GM12878 (cell line): ENCODE data around the gene MXRA8. TPM values are rescaled to one million over a fixed set of nuclear protein-coding genes. Genes with fewer than 3 reads are reported as not detected.

Experiments used
- ATAC-seq: fragments of 200-7000 bp; cut with Tn5 transposase; 3 replicates; pipeline ENCODE4 v1.9.1; 2020; ENCODE audit warnings: mild to moderate bottlenecking, moderate library complexity
- BruUV-seq: library from RNA; stranded (reverse); fragments of 400-500 nt; replicated peaks from 2 replicates; lab custom pipeline; 2021; lab: Mats Ljungman, UMichigan
- CTCF ChIA-PET: fragments of 300-600 bp; sonication (Branson Sonifier 250); formaldehyde crosslinking; extraction: SDS; loops from one replicate; lab custom pipeline; 2021; ENCODE audit warnings: inconsistent platforms; lab: Yijun Ruan, JAX
- POLR2A ChIA-PET: fragments of 350-600 bp; formaldehyde crosslinking; extraction: SDS; loops from one replicate; lab custom pipeline; 2021; ENCODE audit warnings: inconsistent platforms; lab: Charles Lee
- RAD21 ChIA-PET: fragments of 300-600 bp; sonication (Branson Sonifier 250); formaldehyde crosslinking; loops from one replicate; lab custom pipeline; 2023; ENCODE audit warnings: antibody characterized with exemption; ENCODE audit not compliant: unreplicated experiment; lab: Charles Lee
- SMC1A ChIA-PET: fragments of 300-600 bp; sonication (Branson Sonifier 250); formaldehyde crosslinking; loops from one replicate; lab custom pipeline; 2023; ENCODE audit not compliant: unreplicated experiment, uncharacterized antibody; lab: Charles Lee
- DNase-seq: peaks from one replicate; pipeline ENCODE4 v3.0.0-alpha.2; 2011; ENCODE audit warnings: low read depth, low spot score
- FAIRE-seq: peaks from 3 replicates; lab custom pipeline; 2011; peaks lifted over from hg19 to GRCh38; lab: Jason Lieb, UNC
- H2AFZ ChIP-seq: 2 replicates; pipeline ENCODE4 v1.6.0; 2011; ENCODE audit warnings: low read depth, low read length, control low read depth; ENCODE audit not compliant: control insufficient read depth
- H3K27ac ChIP-seq: 2 replicates; pipeline ENCODE4 v1.5.1; 2011; ENCODE audit warnings: control low read depth; ENCODE audit not compliant: control insufficient read depth, insufficient read depth
- H3K27me3 ChIP-seq, 2 experiments: replicated peaks in 1 of 2; 2 replicates each; pipeline versions ENCODE4 v1.6.0 to v1.6.1; 2011; ENCODE audit warnings: low read length in 1 of 2; ENCODE audit not compliant: control insufficient read depth in 2 of 2, insufficient read depth in 2 of 2
- H3K36me3 ChIP-seq, 2 experiments: 2 replicates each; pipeline ENCODE4 v1.5.1; 2011; ENCODE audit warnings: low read length in 1 of 2; ENCODE audit not compliant: control insufficient read depth in 2 of 2, insufficient read depth in 2 of 2
- H3K4me1 ChIP-seq: 2 replicates; pipeline ENCODE4 v1.6.1; 2011; ENCODE audit warnings: mild to moderate bottlenecking, low read length, moderate library complexity, mixed read lengths; ENCODE audit not compliant: control insufficient read depth, insufficient read depth
- H3K4me2 ChIP-seq: 2 replicates; pipeline ENCODE4 v1.6.0; 2011; ENCODE audit warnings: control low read depth; ENCODE audit not compliant: control insufficient read depth, insufficient read depth
- H3K4me3 ChIP-seq: fragments of 200-600 bp; sonication (generic); 2 replicates; pipeline ENCODE4 v1.5.1; 2016
- H3K79me2 ChIP-seq: 2 replicates; pipeline ENCODE4 v1.6.0; 2011; ENCODE audit warnings: low read length; ENCODE audit not compliant: control insufficient read depth, insufficient read depth
- H3K9ac ChIP-seq: 2 replicates; pipeline ENCODE4 v1.8.0; 2011; ENCODE audit warnings: low read length, control low read depth, mixed read lengths; ENCODE audit not compliant: control insufficient read depth, insufficient read depth
- H3K9me3 ChIP-seq: replicated peaks from 3 replicates; pipeline ENCODE4 v1.5.1; 2011; ENCODE audit warnings: mild to moderate bottlenecking, low read length; ENCODE audit not compliant: control insufficient read depth, insufficient read depth
- H4K20me1 ChIP-seq: 2 replicates; pipeline ENCODE4 v1.6.0; 2011; ENCODE audit not compliant: control insufficient read depth, insufficient read depth
- BHLHE40 ChIP-seq, 2 experiments: fragments of 450-650 bp in 1 of 2; IDR thresholded peaks; 2 replicates each; pipeline ENCODE4 v1.6.1; 2011 to 2017; ENCODE audit warnings: low read depth in 2 of 2, borderline replicate concordance in 1 of 2, improper control_type of control experiment in 1 of 2, low read length in 1 of 2, mild to moderate bottlenecking in 1 of 2
- MLLT1 ChIP-seq: fragments of 450-650 bp; IDR thresholded peaks from 2 replicates; pipeline ENCODE4 v1.6.1; 2016; ENCODE audit warnings: mild to moderate bottlenecking
- POLR2A ChIP-seq: IDR thresholded peaks from 2 replicates; pipeline ENCODE4 v1.6.1; 2011; ENCODE audit warnings: low read depth, mild to moderate bottlenecking, low read length
- POLR2AphosphoS5 ChIP-seq: IDR thresholded peaks from 2 replicates; pipeline ENCODE4 v1.6.1; 2011; ENCODE audit warnings: mild to moderate bottlenecking, low read length, inconsistent platforms
- SIN3A ChIP-seq: IDR thresholded peaks from 2 replicates; pipeline ENCODE4 v1.6.1; 2012; ENCODE audit warnings: low read depth, low read length, improper control_type of control experiment
- USF1 ChIP-seq: IDR thresholded peaks from 2 replicates; pipeline ENCODE4 v1.6.1; 2011; ENCODE audit warnings: borderline replicate concordance, low read depth, mild to moderate bottlenecking, moderate library complexity, mixed read lengths, low read length; ENCODE audit not compliant: insufficient read depth; ENCODE audit errors: extremely low read length
- ZNF687 ChIP-seq: fragments of 450-650 bp; IDR thresholded peaks from 2 replicates; pipeline ENCODE4 v1.6.1; 2017; ENCODE audit warnings: mild to moderate bottlenecking, moderate library complexity
- WGBS: methylation state at CpG from one replicate; pipeline ENCODE4 v1.1.6; 2016; ENCODE audit warnings: low lambda C conversion rate; ENCODE audit not compliant: insufficient replicate concordance, insufficient coverage; ENCODE audit errors: missing lambda C conversion rate; 5-methylcytosine and 5-hydroxymethylcytosine counted together
- in situ Hi-C: fragments of 300-500 bp; cut with MboI; formaldehyde crosslinking; loops from 9 replicates; pipeline ENCODE4 v1.14.3; 2018; ENCODE audit warnings: mixed read lengths
- intact Hi-C: fragments of 100-400 bp; cut with micrococcal nuclease; formaldehyde crosslinking; loops from one replicate; pipeline ENCODE4 v1.14.2; 2022; ENCODE audit not compliant: unreplicated experiment
- polyA plus RNA-seq, 11 experiments: library from polyadenylated mRNA; depleted of rRNA in 4 of 11; unstranded in 6 of 11; stranded (reverse) in 5 of 11; fragments of >200 nt; fragmentation: Nextera tagmentation in 4 of 11; fragmentation: Illumina TruSeq in 1 of 11; extraction: Ambion mirVana in 4 of 11; extraction: Trizol in 1 of 11; gene quantifications; 1 replicate in 1 of 11; 2 replicates in 10 of 11; pipeline versions ENCODE4 v1.2.1 to v1.2.3, GENCODE V29; 2011 to 2016; ENCODE audit warnings: inconsistent platforms in 2 of 11, missing spikeins in 2 of 11, low read depth in 1 of 11
- total RNA-seq, 4 experiments: library from RNA; depleted of rRNA in 3 of 4; stranded (reverse); fragments of >200 nt in 3 of 4; fragmentation: Illumina TruSeq in 1 of 4; extraction: Trizol in 1 of 4; gene quantifications; 2 replicates each; pipeline versions ENCODE4 v1.2.1 to v1.2.3, GENCODE V29; 2013 to 2021
- TF ChIP-seq, protein P1 (sequence below): IDR thresholded peaks from 2 replicates; pipeline ENCODE4 v1.6.1; 2011; ENCODE audit warnings: borderline replicate concordance, low read depth, mild to moderate bottlenecking, moderate library complexity, low read length; ENCODE audit not compliant: insufficient read depth, poor library complexity, severe bottlenecking

The MXRA8 gene
- total and polyA plus RNA-seq, 10 of the 15 experiments (the other 5 are each of a cell fraction or from before 2014, with no cell fraction given) = 0.11 to 0.54 (median 0.21) TPM; not detected in 6

DNA sequence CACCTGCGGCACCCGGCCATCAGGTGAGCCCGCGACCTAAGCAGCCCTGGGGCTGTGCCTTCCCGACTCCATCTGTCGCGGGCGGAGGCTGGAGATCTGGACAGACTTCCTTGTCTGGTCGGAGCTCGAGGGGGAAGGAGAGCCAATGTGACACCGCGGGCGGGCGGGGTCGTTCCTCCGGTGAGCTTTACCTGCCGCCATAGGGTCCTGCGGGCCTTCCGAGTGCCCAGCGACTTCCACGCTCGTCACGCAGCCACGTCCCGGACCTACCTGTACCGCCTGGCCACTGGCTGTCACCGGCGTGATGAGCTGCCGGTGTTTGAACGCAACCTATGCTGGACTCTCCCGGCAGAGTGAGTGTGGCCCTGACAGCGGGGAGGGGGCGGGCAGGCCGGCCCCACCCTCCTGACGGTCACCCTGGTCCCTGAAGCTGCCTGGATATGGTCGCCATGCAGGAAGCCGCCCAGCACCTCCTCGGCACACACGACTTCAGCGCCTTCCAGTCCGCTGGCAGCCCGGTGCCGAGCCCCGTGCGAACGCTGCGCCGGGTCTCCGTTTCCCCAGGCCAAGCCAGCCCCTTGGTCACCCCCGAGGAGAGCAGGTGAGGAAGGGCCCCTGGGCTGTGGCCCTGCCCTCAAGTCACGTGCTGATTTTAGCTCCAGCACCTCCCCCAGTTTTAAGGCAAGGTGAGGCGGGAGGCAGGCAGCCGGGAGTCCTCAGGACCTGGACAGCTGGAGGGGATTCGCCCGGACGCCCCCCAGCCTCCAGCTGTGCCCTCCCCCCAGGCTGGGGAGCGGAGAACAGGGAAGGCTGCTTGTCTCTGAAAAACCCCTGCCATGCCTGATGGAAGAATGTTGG lies 48.9 kb downstream of the MXRA8 start:
- H3K79me2 ChIP-seq = peaks cover 26% of the 10 kb centered on the region
- H3K4me3 ChIP-seq = peak overlapping the region; percentile 83
- ChIA-PET SMC1A (no interaction called here), CTCF (interaction anchor here (1.4 kb wide), 1 partner anchor 62 kb away, joined by 5 read pairs; no protein-coding TSS in a partner anchor), POLR2A (no interaction called here), RAD21 (interaction anchor here (1.0 kb wide), 1 partner anchor 59 kb away, joined by 3 read pairs; no protein-coding TSS in a partner anchor)
- no peak for FAIRE-seq
- intact Hi-C loops = loop anchor here (2.0 to 5.0 kb wide), 2 partner anchors 65 to 192 kb away; partner anchors contain the start of genes AURKAIP1 and C1orf159
- no peak for ATAC-seq
- 43% methylated on average over 52 of the region's 57 CpGs for WGBS
- peak overlapping the region; percentile 86 for H3K4me2 ChIP-seq
- H3K9me3 ChIP-seq = no peaks in the 10 kb centered on the region
- no peaks in the 10 kb centered on the region for H3K27me3 ChIP-seq
- peak overlapping the region; percentile 77 for H3K9ac ChIP-seq
- H3K36me3 ChIP-seq = peaks cover 3 to 26% of the 10 kb centered on the region in 2 experiments; a peak in 3 of 4 replicates
- peak overlapping the region; percentile 79 for H2AFZ ChIP-seq
- no TSS peak for BruUV-seq
- H3K4me1 ChIP-seq = peaks cover 27% of the 10 kb centered on the region
- peak overlapping the region; percentile 58 for H3K27ac ChIP-seq
- in situ Hi-C loops = no loop called here
- TF ChIP-seq SIN3A (no peak), ZNF687 (no peak), MLLT1 (0 out of 2 replicates have a peak, but pooled peaks have one; percentile 27), POLR2A (peak; percentile 27; the same call in 1 of the 2 replicates), USF1 (peak; percentile 59), POLR2AphosphoS5 (no peak), BHLHE40 (IDR thresholded peaks at IDR 0.05; ENCODE audit: borderline replicate concordance in 1 of 2, low read depth in 2 of 2, low read length in 1 of 2) (peak in 1 of 2 experiments; percentile 75; a peak in 2 of 4 replicates)
- TF ChIP-seq, protein P1, sequence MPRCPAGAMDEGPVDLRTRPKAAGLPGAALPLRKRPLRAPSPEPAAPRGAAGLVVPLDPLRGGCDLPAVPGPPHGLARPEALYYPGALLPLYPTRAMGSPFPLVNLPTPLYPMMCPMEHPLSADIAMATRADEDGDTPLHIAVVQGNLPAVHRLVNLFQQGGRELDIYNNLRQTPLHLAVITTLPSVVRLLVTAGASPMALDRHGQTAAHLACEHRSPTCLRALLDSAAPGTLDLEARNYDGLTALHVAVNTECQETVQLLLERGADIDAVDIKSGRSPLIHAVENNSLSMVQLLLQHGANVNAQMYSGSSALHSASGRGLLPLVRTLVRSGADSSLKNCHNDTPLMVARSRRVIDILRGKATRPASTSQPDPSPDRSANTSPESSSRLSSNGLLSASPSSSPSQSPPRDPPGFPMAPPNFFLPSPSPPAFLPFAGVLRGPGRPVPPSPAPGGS = peak; percentile 32
- DNase-seq = no peak
- no peaks in the 10 kb centered on the region for H4K20me1 ChIP-seq
